HUDEP-2 (cell line): ENCODE results near the gene EFNA3.

Source experiments
- DNase-seq, 76 experiments: peaks; one replicate each; lab custom pipeline; 2025; ENCODE audit not compliant: unreplicated experiment in 76 of 76; lab: John Stamatoyannopoulos, UW

EFNA3 gene

DNA sequence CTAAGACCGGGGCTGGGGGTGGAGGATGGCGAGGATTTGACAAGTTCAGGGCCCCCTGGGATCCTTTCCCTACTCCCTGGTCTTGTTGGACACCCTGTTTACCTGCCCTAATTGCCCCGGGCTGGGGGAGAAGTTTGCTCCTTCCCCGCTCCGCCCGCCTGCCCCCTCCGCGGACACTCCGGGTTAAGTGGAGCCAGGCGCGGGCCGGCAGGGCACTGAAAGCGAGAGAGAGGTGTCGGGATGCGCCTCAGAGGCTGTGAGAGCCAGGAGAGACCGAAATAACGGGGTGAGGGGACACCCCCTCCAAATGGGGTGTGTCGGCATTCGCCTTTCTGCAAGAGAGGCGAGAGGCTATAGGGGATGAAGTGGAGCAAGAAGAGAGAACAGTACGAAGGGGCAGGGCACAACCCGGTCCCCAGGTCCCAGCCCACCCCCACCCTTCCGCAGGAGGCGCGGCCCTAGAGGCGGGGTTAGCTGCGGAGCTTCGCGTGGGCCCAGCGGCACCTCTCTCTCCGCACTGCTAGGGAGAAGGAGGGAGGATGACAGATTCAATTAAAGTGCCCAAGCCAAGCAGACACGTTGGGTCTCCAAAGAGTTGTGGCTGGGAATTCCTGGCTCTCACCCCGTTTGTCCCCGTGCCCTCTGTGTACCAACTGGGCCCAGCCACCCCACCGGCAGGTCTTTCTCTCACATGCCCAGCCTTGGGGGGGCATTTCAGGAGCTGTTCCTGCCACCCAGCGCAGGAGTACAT lies 3.8 kb downstream of the EFNA3 start:
- peak in 3 of 76 experiments; percentile 6 to 18 (median 16) for DNase-seq

DNA sequence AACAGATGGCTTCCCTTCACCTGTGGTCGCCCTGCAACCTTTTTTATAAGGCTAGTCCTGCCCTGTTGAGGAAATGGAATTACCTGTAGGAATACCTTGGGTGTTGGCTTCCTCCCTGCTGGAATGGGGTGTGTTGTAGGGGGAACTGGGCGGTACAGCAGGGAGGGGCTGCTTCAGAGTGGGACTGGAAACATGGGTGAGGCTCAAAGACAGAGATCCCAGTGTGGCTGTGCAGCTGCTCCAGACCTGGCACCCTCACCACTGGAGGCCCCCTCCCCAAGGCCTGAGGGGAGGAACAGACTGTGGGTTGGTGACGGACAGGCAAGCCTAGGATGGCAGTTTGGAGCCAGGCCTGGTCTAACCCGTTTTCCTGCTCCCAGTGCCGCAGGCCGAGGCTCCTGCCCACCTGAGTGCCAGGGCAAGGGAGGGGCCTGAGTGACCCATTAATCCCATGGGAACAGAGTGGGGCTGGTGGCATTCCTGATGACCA lies 4.5 kb downstream of the EFNA3 start:
- no peak for DNase-seq

DNA sequence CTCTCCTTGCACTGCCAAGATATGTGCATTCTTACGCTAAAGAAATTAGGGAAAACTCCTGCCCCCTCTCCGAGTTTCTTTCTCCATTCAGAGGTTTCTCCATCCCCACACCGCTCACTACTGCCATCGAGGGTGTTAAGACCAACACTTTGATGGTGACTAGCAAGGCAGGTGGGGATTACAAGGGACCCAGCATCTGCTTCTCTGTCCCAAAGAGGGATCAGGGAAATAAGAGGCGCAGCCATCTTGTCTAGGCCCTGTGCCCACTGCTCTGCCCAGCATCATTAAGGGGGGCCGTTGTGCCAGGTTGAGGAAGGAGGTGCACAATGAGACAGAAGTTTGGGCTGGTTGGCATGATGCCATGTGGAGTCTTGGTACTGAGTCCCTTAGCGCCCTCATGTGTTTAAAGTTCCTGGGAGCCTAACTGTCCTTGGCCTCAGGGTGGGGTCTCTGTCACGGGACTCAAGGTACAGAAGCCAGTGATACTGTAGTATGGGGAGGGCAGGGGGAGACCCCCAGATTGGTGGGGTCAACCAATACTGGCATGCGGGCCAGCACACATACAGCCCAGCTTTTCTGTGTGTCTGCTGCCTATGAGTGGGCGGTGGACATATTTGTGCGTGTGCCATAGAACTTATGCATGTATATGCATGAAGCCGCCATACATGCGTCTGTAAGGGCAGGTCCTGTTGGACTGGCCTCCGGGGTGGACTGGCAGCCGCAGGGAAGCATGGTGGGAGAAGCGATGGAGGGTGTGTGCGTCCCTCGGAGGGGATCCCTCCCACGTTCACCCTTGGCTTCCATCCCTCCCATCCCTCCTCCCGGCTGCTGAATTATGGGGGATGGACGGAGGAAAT lies 5.5 kb downstream of the EFNA3 start:
- peak in 61 of 76 experiments; percentile 9 to 80 (median 51) for DNase-seq

DNA sequence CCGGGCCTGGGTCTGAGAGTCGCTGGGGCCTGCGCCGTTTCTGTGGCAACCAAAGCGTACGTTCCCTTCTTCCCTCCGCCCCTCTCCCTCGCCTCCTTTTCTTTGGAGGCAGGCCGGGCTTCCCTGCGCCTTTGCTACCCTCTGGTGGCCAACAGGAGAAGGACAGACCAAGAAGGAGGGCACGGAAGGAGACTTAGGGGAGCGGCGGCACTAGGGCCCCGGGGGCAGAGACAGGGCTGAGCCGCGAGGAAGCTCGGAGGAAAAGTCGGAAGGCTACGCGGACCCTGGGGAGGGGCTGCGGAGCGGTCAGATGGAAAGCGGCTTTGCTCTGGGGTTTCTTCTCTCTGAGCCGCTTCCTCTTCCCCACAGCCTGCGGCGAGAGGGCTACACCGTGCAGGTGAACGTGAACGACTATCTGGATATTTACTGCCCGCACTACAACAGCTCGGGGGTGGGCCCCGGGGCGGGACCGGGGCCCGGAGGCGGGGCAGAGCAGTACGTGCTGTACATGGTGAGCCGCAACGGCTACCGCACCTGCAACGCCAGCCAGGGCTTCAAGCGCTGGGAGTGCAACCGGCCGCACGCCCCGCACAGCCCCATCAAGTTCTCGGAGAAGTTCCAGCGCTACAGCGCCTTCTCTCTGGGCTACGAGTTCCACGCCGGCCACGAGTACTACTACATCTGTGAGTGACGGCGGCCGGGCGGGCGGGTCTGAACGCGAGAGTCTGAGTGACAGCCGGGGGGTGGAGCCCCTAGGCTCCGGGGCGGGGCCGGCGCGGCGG lies 6.3 kb downstream of the EFNA3 start:
- DNase-seq = peak in 72 of 76 experiments; percentile 50 to 98 (median 84)

DNA sequence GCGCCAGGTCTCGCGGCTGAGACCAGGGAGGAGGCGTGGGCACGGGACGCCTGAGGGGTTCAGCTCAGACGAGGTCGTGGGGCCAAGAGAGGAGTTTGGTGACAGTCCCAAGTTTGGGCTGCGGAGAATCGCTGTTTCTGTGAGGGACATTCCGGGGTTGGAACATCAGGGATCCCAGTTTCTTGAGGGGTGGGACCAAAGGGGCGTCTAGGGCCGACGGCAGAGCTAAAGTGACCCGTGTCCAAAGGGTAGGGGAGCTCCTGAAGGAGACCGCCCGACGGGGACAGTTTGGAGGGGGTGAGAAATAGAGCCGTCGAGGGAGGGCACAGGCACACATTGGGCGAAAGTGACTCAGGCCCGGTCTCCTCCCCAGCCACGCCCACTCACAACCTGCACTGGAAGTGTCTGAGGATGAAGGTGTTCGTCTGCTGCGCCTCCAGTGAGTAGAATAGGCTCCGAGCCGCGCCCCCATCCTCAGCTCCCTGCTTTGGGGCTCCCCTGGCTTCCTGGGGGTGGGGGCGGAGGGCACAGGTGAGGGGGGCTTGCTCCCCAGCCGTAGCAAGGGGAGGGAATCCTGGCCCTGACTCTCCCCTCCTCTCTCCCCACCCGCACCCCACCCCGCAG lies 7.0 kb downstream of the EFNA3 start:
- DNase-seq = peak in 54 of 76 experiments; percentile 16 to 77 (median 54)

DNA sequence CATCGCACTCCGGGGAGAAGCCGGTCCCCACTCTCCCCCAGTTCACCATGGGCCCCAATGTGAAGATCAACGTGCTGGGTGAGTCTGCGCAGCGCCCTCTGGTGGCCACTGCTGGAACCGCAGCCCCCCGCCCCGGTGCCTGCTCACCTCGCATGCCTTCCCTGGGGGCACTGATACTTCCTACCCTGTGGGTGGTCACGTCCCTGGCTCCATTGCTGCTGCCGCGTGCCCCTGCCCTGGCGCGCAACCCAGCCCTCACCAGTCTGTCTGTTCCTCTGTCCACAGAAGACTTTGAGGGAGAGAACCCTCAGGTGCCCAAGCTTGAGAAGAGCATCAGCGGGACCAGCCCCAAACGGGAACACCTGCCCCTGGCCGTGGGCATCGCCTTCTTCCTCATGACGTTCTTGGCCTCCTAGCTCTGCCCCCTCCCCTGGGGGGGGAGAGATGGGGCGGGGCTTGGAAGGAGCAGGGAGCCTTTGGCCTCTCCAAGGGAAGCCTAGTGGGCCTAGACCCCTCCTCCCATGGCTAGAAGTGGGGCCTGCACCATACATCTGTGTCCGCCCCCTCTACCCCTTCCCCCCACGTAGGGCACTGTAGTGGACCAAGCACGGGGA lies 7.6 kb downstream of the EFNA3 start:
- DNase-seq = peak in 59 of 76 experiments; percentile 12 to 76 (median 55)

DNA sequence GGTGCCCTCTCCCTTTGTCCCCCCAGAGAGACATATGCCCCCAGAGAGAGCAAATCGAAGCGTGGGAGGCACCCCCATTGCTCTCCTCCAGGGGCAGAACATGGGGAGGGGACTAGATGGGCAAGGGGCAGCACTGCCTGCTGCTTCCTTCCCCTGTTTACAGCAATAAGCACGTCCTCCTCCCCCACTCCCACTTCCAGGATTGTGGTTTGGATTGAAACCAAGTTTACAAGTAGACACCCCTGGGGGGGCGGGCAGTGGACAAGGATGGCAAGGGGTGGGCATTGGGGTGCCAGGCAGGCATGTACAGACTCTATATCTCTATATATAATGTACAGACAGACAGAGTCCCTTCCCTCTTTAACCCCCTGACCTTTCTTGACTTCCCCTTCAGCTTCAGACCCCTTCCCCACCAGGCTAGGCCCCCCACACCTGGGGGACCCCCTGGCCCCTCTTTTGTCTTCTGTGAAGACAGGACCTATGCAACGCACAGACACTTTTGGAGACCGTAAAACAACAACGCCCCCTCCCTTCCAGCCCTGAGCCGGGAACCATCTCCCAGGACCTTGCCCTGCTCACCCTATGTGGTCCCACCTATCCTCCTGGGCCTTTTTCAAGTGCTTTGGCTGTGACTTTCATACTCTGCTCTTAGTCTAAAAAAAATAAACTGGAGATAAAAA lies 8.4 kb downstream of the EFNA3 start:
- peak in 3 of 76 experiments; percentile 7 to 18 (median 15) for DNase-seq

DNA sequence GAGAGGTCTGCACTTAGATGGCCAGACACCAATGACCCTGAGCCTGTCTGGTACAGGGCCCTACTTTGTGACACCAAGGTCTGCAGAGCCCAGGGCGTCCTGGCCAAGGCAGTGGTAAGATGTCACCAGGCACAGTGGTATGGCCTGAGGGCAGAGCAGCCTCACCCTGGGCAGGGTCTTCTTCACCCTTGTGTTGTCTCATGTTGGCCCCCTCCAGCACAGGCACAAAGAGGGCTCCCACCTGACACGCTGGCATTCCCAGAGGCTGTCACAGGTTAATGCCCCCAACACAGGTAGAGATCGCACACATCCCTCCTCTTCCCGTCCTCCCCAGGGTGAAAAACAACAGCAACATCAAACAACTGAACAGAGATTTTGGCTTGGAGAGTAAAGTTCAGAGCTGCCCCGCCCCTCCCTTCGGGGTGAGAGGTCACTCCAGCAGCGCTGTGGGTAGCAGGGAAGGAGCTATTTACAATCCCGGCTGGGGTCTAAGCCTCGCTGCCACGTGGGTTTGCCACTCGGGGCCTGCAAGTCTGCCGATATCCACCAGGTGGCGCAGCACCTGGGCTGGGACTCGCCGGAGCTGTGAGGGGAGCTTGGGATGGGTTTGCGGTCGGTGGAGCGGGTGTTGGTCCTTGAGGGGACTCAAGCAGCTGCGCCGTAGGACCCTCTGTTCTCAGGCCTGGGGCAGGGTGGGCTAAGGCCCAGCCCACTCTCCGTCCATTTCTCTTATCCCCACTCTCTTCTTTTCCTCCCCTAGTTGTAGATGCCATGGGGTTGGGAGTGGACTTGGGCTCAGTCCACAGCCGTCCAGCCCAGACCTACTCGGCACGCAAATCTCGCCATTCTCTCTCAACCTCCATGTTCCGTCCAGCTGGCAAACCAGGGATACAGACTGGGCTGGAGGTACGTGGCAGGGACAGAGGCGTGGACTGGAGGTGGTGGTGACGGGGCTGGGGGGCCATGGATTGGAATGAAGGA lies 12.7 kb downstream of the EFNA3 start:
- peak in 65 of 76 experiments; percentile 11 to 80 (median 56) for DNase-seq

DNA sequence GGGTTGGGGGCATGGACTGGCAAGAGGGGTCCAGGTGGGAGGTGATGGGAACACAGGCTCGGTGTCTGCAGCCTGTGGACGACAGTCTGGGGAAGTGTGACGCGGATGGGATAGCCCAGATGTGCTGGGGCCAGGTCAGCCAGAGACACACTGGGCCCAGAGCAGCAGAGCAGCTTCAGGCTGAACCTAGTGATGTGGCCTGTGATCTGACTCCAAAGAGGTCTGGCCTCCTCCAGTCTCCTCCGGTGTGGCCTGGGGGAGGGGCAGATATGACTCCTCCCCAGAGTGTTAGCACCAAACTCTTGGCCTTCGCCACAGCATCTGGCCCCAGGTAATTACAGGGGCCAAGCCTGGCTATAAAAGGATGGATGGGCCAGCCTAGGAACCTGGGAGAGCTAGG lies 13.5 kb downstream of the EFNA3 start:
- no peak for DNase-seq

DNA sequence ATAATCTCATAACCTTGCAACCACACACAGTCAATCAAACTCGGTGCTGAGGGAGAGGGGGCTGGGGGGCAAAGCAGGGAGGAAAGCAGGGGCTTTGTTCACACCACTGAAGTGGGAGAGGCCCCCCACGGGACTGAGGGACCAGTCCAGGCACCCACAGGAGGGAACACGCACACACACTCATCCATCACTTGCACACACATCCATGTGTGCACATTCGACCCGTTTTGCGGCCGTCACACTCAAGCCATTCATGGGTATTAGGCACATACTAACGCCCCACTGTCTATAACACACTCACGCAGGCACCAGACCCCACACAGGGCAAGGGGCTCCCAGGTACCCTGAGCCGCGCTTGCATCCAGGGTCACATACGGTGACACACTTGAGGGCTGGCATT lies 14.0 kb downstream of the EFNA3 start:
- no peak for DNase-seq

DNA sequence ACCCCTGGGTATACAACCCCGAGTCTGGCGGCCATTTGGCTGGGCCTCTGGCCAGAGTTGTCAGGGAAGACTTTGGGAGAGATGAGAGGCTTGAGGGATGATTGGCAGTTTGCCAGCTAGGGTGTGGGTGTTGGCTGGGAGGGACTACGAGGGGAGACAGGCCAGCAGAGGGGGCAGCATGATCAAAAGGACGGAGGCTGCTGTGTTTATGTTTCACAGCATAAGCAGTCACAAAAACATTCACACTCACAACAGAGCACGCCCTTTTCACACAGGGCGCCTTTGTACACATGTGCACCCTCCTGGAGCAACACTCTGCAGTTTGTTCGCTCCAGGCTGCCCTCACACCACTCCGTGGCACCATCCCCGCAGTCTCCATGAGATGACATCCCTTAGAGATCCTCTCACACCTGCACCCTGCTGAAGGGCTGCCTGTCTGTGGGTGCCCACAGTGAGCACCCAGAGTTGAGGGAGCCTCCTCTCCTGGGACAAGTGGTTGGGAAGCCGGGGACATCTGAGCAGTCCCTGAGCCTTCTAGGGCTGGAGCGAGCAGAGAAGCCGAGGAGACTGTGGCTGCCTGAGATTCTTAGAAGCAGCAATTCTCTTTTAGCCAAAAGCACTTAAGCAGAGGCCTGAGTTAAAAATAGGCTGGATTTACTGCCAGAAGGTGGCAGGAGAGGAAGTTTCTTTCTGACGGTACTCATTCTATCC lies 15.4 kb downstream of the EFNA3 start:
- DNase-seq = peak in 7 of 76 experiments; percentile 13 to 26 (median 19)

DNA sequence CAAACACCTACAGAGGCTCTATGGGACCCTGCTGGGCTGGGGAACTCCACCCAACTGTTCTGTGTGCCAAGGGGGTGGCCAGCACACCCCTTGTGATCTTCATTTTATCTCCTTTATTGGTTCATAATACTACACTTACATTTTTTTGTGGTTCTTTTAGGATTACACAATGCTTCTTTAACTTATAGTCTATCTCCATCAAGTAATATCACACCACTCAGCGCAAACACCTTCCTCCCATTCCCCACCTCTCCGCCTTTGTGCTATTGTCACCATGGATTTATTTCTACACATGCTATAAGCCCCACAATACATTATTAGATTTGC lies 15.9 kb downstream of the EFNA3 start:
- DNase-seq = peak in 1 of 76 experiments; percentile 4

DNA sequence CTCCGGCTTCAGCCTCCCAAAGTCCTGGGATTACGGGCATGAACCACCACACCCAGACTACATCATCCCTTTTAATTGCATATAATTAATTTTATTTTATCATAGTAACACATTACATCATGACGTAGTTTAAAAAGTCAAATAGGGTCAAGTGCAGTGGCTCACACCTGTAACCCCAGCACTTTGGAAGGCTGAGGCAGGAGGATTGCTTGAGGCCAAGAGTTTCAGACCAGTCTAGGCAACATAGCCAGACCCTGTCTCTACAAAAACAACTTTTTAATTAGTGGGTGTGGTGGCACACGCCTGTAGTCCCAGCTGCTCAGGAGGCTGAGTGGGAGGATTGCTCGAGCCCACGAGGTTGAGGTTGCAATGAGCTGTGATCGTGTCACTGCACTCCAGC lies 20.7 kb downstream of the EFNA3 start:
- no peak for DNase-seq

DNA sequence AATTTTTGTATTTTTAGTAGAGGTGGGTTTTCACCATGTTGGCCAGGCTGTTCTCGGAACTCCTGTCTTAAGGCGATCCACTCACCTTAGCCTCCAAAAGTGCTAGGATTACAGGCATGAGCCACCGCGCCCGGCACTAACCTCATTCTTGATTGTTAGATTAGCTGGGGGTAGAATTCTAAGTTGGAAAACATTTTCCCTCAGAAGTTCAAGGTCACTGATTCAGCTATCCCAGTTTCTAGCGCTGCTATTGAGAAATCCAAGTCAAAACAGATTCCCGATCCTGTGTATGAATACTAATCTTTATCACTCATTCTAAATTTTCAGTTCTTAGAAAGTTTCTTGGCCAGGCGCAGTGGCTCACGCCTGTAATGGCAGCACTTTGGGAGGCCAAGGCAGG lies 24.7 kb downstream of the EFNA3 start:
- no peak for DNase-seq

DNA sequence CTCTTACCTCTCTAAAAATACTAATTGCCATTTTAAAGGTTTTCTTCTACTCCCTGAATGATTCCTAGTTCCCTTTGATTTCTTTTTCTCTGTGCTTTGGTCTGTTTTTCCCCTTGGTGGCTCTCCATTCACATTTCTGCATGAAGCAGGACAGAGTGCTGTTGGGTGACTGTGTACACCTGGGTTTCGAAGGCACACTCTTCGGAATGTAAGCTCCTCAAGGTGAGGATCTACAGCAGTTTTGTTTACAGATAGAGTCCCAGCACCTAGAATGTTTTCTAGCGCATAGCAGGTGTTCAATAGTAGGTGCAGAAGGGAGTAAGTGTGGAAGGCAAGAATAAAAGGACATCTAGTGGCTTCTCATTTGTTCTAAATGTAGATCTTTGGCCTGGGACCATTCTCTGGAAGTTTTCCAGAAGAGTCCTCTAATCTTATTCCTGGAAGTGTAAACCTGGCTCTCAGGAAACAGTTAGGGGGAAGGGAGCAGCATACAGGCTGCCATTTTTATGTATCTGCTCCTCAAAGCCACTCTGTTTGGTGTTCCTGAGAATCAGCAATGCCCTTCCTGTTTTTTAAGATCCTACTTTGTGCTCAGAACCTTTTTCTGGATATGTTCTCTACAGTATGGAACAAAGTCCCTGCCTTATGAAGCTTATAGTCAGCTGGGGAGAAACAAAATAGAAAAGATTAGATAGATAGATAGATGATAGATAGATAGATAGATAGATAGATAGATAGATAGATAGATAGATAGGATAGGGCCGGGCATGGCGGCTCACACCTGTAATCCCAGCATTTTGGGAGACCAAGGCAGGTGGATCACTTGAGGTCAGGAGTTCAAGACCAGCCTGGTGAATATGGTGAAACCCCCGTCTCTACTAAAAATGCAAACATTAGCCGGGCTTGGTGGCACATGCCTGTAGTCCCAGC lies 26.2 kb downstream of the EFNA3 start:
- no peak for DNase-seq

DNA sequence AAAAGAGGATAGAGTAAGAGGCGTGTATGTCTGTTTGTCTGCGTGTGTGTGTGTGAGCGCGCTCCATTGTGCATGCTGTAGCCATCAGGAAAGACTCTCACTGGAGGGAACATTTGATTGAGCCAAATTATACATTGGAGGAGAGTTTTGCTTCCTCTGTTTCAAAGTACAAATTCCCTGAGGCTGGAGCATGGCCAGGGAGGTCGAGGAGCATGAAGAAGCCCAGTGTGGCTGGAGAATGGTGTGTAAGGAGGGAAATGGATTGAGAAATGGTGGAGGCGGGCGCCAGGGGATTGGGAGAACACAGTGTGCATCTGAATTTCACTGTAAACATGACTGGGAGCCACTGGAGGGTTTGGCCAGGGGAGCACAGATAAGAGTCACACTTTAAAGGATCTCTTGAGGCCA lies 27.0 kb downstream of the EFNA3 start:
- DNase-seq = no peak

DNA sequence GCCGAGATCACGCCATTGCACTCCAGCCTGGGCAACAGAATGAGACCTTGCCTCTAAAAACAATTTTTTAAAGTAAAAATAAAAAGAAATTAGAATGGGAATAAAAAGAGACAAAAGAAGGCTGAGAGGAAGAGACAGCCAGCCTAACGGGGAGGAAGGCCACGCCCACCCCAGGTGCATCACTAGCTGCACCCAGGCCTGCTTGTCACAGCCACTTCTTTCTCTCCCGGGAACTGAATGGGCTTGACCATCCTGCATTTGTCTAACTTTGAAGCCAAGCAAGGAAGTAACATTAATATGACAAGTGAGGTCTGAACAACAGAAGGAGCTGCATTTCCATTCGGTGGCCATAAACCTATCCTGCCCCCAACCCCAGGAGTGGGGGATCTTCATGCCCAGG lies 28.2 kb downstream of the EFNA3 start:
- DNase-seq = no peak
